ENCODE measurements around the gene MOCS1.

MOCS1 gene

DNA sequence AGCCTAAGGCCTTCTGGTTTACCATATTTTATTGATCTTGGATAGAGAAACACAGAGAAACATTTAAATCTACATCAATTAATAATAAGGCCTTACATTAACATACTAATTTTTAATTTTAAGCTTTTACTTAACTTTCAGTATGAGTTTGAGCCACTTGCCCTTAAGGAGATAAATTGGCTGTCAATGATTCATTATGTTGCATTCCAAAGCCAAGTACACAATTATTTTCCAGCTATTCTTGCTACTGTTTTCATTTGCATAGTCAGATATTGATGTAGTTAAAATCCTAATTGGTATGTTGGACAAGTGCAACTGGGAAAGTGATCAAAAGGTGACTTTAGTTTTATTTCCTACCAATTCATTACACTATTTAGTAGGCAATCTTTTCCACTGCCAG, 58.2 kb downstream of the MOCS1 start:
- no peak for DNase-seq (ENCODE audit: low read depth in 2 of 2)

DNA sequence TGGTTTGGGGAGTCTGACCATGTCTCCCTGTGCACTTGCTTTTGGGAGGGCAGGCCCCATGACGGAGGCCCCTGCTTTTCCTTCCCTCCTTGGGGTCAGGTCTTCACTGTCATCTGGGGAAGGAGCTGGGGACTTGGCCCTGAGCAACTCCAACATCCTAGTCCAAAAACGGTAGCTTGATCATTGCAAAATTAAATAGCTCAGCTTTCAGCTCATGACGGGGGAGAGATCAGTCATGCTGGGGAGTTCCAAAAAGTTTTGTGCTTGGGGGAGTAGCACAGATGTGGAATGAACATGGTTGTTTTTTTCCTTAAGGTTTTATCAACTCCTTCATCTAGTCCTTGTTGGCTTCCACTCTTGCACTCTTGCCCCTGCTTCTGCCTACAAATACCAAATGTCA, 60.8 kb downstream of the MOCS1 start:
- DNase-seq (ENCODE audit: low read depth in 2 of 2): no peak

DNA sequence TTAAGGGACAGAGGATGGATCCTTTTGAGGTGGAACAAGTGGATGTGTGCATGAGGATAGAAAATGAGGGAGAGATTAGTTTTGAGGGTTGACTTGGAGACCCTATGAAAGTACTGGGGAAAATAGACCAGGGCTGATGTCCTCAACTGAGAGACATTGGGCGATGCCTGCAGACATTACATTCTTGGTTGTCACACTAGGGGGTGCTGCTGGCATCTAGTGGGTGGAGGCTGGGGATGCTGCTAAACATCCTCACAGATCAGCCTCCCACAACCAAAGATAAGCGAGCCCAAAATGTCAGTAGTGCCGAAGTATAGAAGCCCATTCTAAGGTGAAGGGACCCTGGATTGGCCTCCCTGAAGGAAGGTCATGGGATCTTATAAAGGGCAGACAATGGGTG, 63.3 kb downstream of the MOCS1 start:
- DNase-seq (ENCODE audit: low read depth in 2 of 2): no peak

DNA sequence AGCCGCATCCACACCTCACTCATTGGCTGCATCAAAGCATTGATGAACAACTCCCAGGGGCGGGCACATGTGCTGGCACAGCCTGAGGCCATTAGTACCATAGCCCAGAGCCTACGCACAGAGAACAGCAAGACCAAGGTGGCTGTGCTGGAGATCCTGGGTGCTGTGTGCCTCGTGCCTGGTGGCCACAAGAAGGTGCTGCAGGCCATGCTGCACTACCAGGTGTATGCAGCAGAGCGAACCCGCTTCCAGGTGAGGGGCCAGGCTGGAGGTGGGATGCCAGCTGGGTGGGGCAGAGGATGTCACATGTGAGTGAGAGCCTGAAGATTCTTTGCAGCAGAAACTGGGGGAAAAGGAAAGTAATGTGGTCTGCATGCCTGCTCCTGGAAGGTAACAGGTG, 66.7 kb downstream of the MOCS1 start:
- no peak for DNase-seq (ENCODE audit: low read depth in 2 of 2)

DNA sequence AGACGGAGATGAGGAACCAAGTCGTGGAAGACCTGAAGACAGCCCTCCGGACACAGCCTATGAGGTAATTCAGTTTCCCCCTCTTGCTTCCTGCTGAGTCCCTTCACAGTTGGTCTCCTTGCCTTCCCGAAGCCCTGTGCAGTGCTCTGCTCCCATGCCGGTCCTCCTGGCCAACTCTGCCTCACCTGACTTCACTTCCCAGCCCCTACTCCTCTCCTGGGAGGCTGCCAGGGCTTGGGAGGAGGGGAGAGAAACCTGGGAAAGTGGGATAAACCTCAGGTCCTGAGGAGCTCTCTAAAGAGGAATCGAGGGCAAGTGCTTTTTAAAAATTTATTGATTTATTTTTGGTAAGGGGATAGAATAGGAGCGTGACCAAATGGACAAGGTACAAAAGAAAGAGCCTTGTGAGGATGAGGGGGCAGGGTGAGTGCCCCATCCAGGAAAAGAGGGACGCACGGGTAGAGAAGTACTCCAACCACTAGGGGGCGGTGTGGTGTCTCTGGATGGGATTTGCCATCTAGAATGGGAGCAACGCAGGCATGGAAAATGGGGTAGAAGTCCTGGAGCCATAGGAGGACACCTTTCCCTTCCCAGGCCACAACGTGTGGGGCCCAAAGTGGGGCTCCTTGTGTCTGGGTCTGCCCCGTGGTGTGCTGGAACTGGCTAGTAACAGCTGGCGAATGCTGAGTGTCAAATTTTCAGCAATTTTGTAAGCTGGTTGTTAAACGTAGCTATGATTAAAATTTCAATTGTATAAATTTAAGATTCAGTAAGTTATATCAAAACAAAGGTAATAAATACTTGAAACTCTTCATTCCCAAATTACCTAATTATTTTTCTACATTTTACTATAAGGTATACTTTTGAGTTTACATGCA, 69.0 kb downstream of the MOCS1 start:
- no peak for DNase-seq (ENCODE audit: low read depth in 2 of 2)

DNA sequence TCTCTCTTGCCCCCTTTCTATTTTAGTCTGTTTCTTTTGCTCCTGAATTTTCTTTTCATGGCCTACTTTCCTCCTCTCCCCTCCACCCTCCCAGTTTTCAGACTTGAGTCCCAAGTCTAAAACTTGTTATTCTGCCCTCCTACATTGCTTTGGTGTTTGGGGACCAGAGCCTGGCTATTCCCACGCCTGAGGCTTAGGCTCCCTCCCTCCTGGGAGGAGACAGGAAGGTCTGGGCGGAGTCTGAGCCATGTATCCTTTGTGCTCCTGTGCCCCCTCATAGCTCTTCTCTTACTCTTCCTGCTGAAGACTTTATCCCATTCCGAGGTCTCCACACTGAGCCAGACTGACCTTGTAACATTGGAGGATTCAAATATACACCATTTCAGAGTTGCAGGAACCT, 72.6 kb downstream of the MOCS1 start:
- DNase-seq (ENCODE audit: low read depth in 2 of 2): no peak

DNA sequence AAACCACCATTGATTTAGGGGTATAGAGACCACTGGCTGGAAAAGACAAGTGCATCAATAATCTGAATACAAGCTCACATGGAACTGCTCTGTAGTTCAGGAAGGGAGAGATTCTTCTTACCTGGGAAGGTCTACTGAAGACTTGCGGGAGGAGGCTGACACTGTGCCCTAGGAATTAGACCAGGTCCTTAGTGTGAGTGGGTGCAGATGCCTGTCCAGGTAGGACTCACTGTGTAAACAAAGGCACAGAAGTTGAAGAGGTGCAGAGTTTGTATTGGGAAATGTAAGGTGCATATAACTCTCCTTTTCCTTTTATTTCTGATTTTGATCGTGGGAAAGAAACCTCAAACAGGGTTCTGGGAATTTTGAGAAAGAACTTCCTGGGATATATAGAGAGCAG, 75.2 kb downstream of the MOCS1 start:
- no peak for DNase-seq (ENCODE audit: low read depth in 2 of 2)

DNA sequence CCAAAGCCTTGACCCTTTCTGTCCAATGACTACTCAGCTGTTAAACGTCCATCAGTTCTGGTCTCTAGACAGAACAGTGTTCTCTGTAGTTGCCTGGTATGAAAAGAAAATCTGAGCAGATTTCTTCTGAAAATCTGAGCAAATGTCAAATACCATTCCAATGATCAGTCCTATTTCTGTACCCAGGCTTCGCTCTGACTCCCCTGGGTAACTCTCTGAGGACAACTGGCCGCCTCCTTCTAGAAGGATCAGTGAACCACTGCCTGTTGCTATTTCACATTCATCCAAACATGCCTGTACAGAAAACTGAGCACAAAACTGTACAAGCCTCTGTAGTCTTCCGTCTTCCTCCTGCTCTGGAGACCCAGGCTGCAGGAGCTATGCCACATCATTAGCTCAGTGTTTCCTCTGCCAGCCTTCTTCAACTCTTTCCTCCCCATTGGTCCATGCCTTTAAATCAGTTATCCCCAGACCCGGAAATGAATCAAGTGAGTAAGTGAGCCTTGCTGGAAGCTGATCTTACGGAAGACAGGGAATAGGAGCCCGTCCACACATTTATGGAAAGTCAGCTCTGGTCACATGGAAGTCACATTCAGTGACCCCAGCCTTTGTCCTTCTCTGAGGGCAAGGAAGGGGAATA, 78.8 kb downstream of the MOCS1 start:
- no peak for DNase-seq (ENCODE audit: low read depth in 2 of 2)

Data from stimulated activated CD8-positive, alpha-beta memory T cell treated with anti-CD3 and anti-CD28 coated beads, Interleukin-15, amount 100 ng/mL, for 4 hours (primary cell).